ENCODE data around the gene CACNA1D. TPM values are rescaled to one million over a fixed set of nuclear protein-coding genes. Genes with fewer than 3 reads are reported as not detected.

Gene CACNA1D
- polyA plus RNA-seq, 1 experiment = 0.15 TPM

DNA sequence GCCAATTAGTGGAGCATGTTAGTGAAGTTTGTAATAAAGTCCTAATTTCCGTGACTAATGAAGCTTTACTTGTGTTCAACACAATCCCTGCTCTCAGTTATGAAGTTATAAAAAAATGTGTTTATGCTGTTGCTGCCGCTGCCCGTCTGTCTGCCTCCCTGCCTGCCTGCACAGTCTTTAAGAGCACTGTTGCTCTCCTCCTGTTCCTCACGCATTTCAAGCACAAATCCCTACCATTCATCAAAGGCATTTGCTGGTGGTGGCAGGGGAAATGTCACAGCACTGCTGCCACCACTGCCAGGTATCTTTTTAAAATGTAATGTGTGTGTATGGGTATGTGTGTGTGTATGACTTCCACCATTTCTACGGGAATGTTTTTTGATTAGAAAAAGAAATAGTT lies 58.8 kb downstream of the CACNA1D start:
- ChIA-PET CTCF (no interaction called here), POLR2A (no interaction called here)
- no peaks in the 10 kb centered on the region for H3K27me3 ChIP-seq (ENCODE audit: control insufficient read depth, insufficient read depth, low read length)
- no peak for TF ChIP-seq CTCF (IDR thresholded peaks at IDR 0.05; ENCODE audit: insufficient read depth, low read depth, low read length)
- no peak for DNase-seq (ENCODE audit: low read depth)
- no peak overlapping the region for H3K4me3 ChIP-seq (ENCODE audit: low read depth, low read length)
- no peaks in the 10 kb centered on the region for H3K36me3 ChIP-seq (ENCODE audit: control insufficient read depth, insufficient read depth, low read length)

DNA sequence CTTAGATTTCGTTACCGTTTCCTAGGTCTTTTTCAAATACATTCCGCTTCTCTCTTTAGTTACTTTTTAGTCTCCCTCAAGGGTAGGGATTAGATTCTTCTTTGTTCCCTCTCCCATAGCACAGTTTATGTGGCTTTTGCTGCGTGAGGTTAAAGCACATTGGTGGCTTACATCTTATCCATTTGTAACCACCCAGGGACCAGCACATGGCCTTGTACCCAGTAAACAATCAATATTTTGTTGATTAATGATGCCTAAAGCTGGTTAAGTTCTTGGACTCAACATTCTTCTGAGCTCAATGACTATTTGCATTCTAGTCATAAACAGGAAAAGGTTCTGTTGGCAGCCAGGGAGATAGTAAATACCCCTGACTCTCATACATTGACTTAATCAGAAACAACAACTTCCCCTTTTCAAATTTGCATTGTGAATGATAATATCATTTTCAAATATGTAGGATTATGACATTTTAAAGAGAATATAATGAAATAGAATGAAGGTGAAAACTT lies 60.2 kb downstream of the CACNA1D start:
- ChIA-PET CTCF (no interaction called here), POLR2A (no interaction called here)
- DNase-seq (ENCODE audit: low read depth) = no peak
- no peak overlapping the region for H3K4me3 ChIP-seq (ENCODE audit: low read depth, low read length)
- no peak for TF ChIP-seq CTCF (IDR thresholded peaks at IDR 0.05; ENCODE audit: insufficient read depth, low read depth, low read length)
- H3K27me3 ChIP-seq (ENCODE audit: control insufficient read depth, insufficient read depth, low read length) = no peaks in the 10 kb centered on the region
- no peaks in the 10 kb centered on the region for H3K36me3 ChIP-seq (ENCODE audit: control insufficient read depth, insufficient read depth, low read length)

DNA sequence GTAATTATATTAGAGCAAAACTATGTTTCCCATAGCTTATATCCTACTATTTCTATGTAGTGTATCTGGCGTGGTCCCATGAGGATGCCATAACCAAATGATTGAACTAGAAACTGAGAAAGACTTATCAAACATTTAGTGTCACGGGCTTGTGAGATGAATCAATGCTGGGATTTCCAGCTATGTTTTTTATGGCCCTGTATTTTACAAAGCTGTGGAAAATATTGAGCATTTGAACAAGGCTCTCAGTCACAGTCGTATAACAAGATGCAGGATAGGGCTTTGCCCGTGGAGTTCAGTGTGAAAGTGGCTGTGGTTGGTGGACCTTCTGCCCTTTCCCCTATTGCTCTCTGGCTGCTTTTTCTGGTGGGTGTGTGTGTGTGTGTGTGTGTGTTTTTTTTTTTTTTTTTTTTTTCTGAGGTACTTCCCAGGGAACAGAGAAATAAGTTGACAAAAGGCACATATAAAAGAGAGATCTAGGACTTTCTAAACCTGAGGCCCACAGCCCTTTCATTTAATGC lies 60.7 kb downstream of the CACNA1D start:
- no peaks in the 10 kb centered on the region for H3K27me3 ChIP-seq (ENCODE audit: control insufficient read depth, insufficient read depth, low read length)
- no peak overlapping the region for H3K4me3 ChIP-seq (ENCODE audit: low read depth, low read length)
- POLR2A ChIA-PET = no interaction called here
- H3K36me3 ChIP-seq (ENCODE audit: control insufficient read depth, insufficient read depth, low read length) = no peaks in the 10 kb centered on the region
- DNase-seq (ENCODE audit: low read depth) = no peak
- TF ChIP-seq CTCF (IDR thresholded peaks at IDR 0.05; ENCODE audit: insufficient read depth, low read depth, low read length) = no peak
- CTCF ChIA-PET = no interaction called here

- Histone ChIP-seq H3K4me3 (ENCODE audit: low read depth, low read length) (no peak overlapping the region), H3K27me3 (ENCODE audit: control insufficient read depth, insufficient read depth, low read length) (0 out of 2 replicates have a peak, but pooled peaks cover 1% of the 10 kb centered on the region), H3K36me3 (ENCODE audit: control insufficient read depth, insufficient read depth, low read length) (no peaks in the 10 kb centered on the region)
- POLR2A ChIA-PET = no interaction called here
- no peak for DNase-seq (ENCODE audit: low read depth)
- TF ChIP-seq CTCF (IDR thresholded peaks at IDR 0.05; ENCODE audit: insufficient read depth, low read depth, low read length) = no peak
- CTCF ChIA-PET = no interaction called here
Measured at GRCh38 chr3:53566461-53567145, 72.2 kb downstream of the CACNA1D start.

DNA sequence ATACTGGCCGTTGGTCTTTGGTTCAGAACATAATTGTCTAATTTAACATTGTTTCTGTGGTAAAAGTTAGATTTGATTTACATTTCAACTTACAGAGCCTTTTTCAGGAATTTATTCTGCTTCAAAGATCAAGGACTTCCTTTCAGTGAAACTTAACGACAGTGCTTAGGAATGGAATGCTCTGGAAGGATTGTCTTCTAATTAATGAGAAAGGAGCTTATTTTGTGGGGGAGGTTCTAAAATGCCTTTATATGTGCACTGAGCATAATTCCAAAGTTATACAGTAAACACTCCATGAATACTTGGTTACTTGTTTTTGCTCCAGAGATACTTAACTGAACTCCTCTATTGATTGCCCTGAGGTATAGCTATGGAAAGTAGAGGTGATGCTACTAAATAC lies 75.7 kb downstream of the CACNA1D start:
- TF ChIP-seq CTCF (IDR thresholded peaks at IDR 0.05; ENCODE audit: insufficient read depth, low read depth, low read length) = no peak
- ChIA-PET CTCF (no interaction called here), POLR2A (no interaction called here)
- H3K4me3 ChIP-seq (ENCODE audit: low read depth, low read length) = no peak overlapping the region
- H3K27me3 ChIP-seq (ENCODE audit: control insufficient read depth, insufficient read depth, low read length) = 0 out of 2 replicates have a peak, but pooled peaks cover 1% of the 10 kb centered on the region
- DNase-seq (ENCODE audit: low read depth) = no peak
- no peaks in the 10 kb centered on the region for H3K36me3 ChIP-seq (ENCODE audit: control insufficient read depth, insufficient read depth, low read length)
